Smooth muscle cell (in vitro differentiated cells): ENCODE data around the gene PLA2G5. TPM values are rescaled to one million over a fixed set of nuclear protein-coding genes. Genes with fewer than 3 reads are reported as not detected.

Experiments
- DNase-seq: peaks from one replicate; lab custom pipeline; 2025; ENCODE audit not compliant: unreplicated experiment; lab: John Stamatoyannopoulos, UW
- H2AFZ ChIP-seq: fragments of 200-600 bp; sonication (generic); 2 replicates; pipeline ENCODE4 v1.6.0; 2016; ENCODE audit warnings: antibody characterized with exemption, low read depth, mild to moderate bottlenecking
- H3F3A ChIP-seq: fragments of 200-600 bp; sonication (generic); 2 replicates; pipeline ENCODE4 v1.6.0; 2017; ENCODE audit warnings: antibody characterized with exemption, low read depth
- H3K27ac ChIP-seq: fragments of 200-600 bp; sonication (generic); 2 replicates; pipeline ENCODE4 v1.5.1; 2016; ENCODE audit warnings: low read depth, mild to moderate bottlenecking
- H3K27me3 ChIP-seq: fragments of 200-600 bp; sonication (generic); 2 replicates; pipeline ENCODE4 v1.6.1; 2016; ENCODE audit warnings: low read depth, mild to moderate bottlenecking
- H3K36me3 ChIP-seq: fragments of 200-600 bp; sonication (generic); 2 replicates; pipeline ENCODE4 v1.5.1; 2016; ENCODE audit warnings: low read depth
- H3K4me1 ChIP-seq: fragments of 200-600 bp; sonication (generic); 2 replicates; pipeline ENCODE4 v1.5.1; 2016; ENCODE audit warnings: low read depth
- H3K4me2 ChIP-seq: fragments of 200-600 bp; sonication (generic); 2 replicates; pipeline ENCODE4 v1.6.0; 2016; ENCODE audit warnings: mild to moderate bottlenecking
- H3K4me3 ChIP-seq: fragments of 200-600 bp; sonication (generic); 2 replicates; pipeline ENCODE4 v1.5.1; 2016; ENCODE audit warnings: mild to moderate bottlenecking
- H3K79me2 ChIP-seq: fragments of 200-600 bp; sonication (generic); 2 replicates; pipeline ENCODE4 v1.6.0; 2016; ENCODE audit warnings: low read depth, mild to moderate bottlenecking
- H3K9ac ChIP-seq: fragments of 200-600 bp; sonication (generic); 2 replicates; pipeline ENCODE4 v1.6.0; 2016; ENCODE audit warnings: low read depth
- H3K9me3 ChIP-seq: fragments of 200-600 bp; sonication (generic); replicated peaks from 2 replicates; pipeline ENCODE4 v1.5.1; 2016; ENCODE audit warnings: low read depth
- H4K20me1 ChIP-seq: fragments of 200-600 bp; sonication (generic); 2 replicates; pipeline ENCODE4 v1.6.0; 2016; ENCODE audit warnings: low read depth
- CTCF ChIP-seq: fragments of 200-600 bp; sonication (generic); IDR thresholded peaks from 2 replicates; pipeline ENCODE4 v1.5.1; 2017; ENCODE audit warnings: borderline replicate concordance, mild to moderate bottlenecking, antibody characterized with exemption; ENCODE audit not compliant: insufficient read depth, poor library complexity, severe bottlenecking
- WGBS: methylation state at CpG from one replicate; pipeline ENCODE4 v1.1.7; 2016; ENCODE audit warnings: low lambda C conversion rate; 5-methylcytosine and 5-hydroxymethylcytosine counted together
- polyA plus RNA-seq: library from polyadenylated mRNA; unstranded; fragments of >200 nt; fragmentation: Nextera tagmentation; extraction: Ambion mirVana; gene quantifications from 2 replicates; pipeline ENCODE4 v1.2.1, GENCODE V29; 2016
- total RNA-seq: library from RNA; depleted of rRNA; stranded (reverse); fragments of >200 nt; gene quantifications from 2 replicates; pipeline ENCODE4 v1.2.3, GENCODE V29; 2014

Gene PLA2G5
- total and polyA plus RNA-seq, 2 experiments from 2014 or later = 0.22 to 0.64 TPM

GRCh38 chr1:20051218-20051829, 18.7 kb upstream of the PLA2G5 start:
- Histone ChIP-seq H3K9me3 (peaks cover 14% of the 10 kb centered on the region), H3K27ac (no peak overlapping the region), H2AFZ (no peak overlapping the region), H4K20me1 (no peaks in the 10 kb centered on the region), H3K27me3 (no peaks in the 10 kb centered on the region), H3K4me1 (no peaks in the 10 kb centered on the region), H3K9ac (no peak overlapping the region), H3F3A (no peaks in the 10 kb centered on the region), H3K4me2 (no peak overlapping the region), H3K4me3 (no peak overlapping the region), H3K79me2 (no peaks in the 10 kb centered on the region), H3K36me3 (no peaks in the 10 kb centered on the region)
- no peak for TF ChIP-seq CTCF
- DNase-seq = no peak

- no peak overlapping the region for H2AFZ ChIP-seq
- H3K27me3 ChIP-seq = no peaks in the 10 kb centered on the region
- H3K27ac ChIP-seq = no peak overlapping the region
- peaks cover 14% of the 10 kb centered on the region for H3K9me3 ChIP-seq
- DNase-seq = no peak
- no peak overlapping the region for H3K4me2 ChIP-seq
- H3F3A ChIP-seq = no peaks in the 10 kb centered on the region
- H3K9ac ChIP-seq = no peak overlapping the region
- H3K4me3 ChIP-seq = no peak overlapping the region
- TF ChIP-seq CTCF = no peak
- WGBS = 84% methylated on average over 2 of the region's 2 CpGs
- H3K79me2 ChIP-seq = no peaks in the 10 kb centered on the region
- H3K4me1 ChIP-seq = no peaks in the 10 kb centered on the region
- no peaks in the 10 kb centered on the region for H4K20me1 ChIP-seq
- H3K36me3 ChIP-seq = no peaks in the 10 kb centered on the region
These were observed 17.6 kb upstream of the PLA2G5 start for GRCh38 chr1:20052386-20052785.

GRCh38 chr1:20057886-20058420, 12.0 kb upstream of the PLA2G5 start:
- Histone ChIP-seq H2AFZ (no peak overlapping the region), H3K4me1 (no peaks in the 10 kb centered on the region), H3K9ac (no peak overlapping the region), H3K4me3 (no peak overlapping the region), H3K27ac (peak overlapping the region; percentile 22), H3K4me2 (peak overlapping the region; percentile 59), H3K9me3 (no peaks in the 10 kb centered on the region), H3K36me3 (no peaks in the 10 kb centered on the region), H3K27me3 (no peaks in the 10 kb centered on the region), H4K20me1 (no peaks in the 10 kb centered on the region), H3F3A (peaks cover 7% of the 10 kb centered on the region), H3K79me2 (no peaks in the 10 kb centered on the region)
- no peak for TF ChIP-seq CTCF
- 73% methylated on average over 5 of the region's 5 CpGs for WGBS
- DNase-seq = no peak

GRCh38 chr1:20058531-20058930, 11.5 kb upstream of the PLA2G5 start:
- Histone ChIP-seq H3K4me3 (no peak overlapping the region), H2AFZ (no peak overlapping the region), H4K20me1 (no peaks in the 10 kb centered on the region), H3K9ac (no peak overlapping the region), H3K4me2 (peak overlapping the region; percentile 59), H3K79me2 (no peaks in the 10 kb centered on the region), H3F3A (peaks cover 7% of the 10 kb centered on the region), H3K27ac (peak overlapping the region; percentile 22), H3K27me3 (no peaks in the 10 kb centered on the region), H3K4me1 (no peaks in the 10 kb centered on the region), H3K9me3 (no peaks in the 10 kb centered on the region), H3K36me3 (no peaks in the 10 kb centered on the region)
- DNase-seq = no peak
- TF ChIP-seq CTCF = no peak
- 0% methylated on average over 1 of the region's 1 CpG for WGBS
